Endodermal cell (in vitro differentiated cells): ENCODE data around the gene PIK3R2. TPM values are rescaled to one million over a fixed set of nuclear protein-coding genes. Genes with fewer than 3 reads are reported as not detected.

Experiments
- DNase-seq: peaks from one replicate; pipeline ENCODE4 v3.0.0-alpha.2; 2017
- H3K27ac ChIP-seq: 2 replicates; pipeline ENCODE4 v1.5.1; 2013; ENCODE audit warnings: mild to moderate bottlenecking, low read depth, low read length, moderate library complexity
- H3K27me3 ChIP-seq: 2 replicates; pipeline ENCODE4 v1.6.1; 2013; ENCODE audit warnings: mild to moderate bottlenecking, low read length, moderate library complexity; ENCODE audit not compliant: insufficient read depth, control insufficient read depth, poor library complexity, severe bottlenecking
- H3K36me3 ChIP-seq: 2 replicates; pipeline ENCODE4 v1.7.0; 2013; ENCODE audit warnings: mild to moderate bottlenecking, low read length, moderate library complexity; ENCODE audit not compliant: control insufficient read depth, insufficient read depth
- H3K4me1 ChIP-seq: one replicate; pipeline ENCODE4 v1.7.0; 2013; ENCODE audit warnings: low read length; ENCODE audit not compliant: control insufficient read depth, insufficient read depth
- H3K4me3 ChIP-seq: 2 replicates; pipeline ENCODE4 v1.5.1; 2013; ENCODE audit warnings: mild to moderate bottlenecking, low read length, moderate library complexity
- H3K9ac ChIP-seq: 2 replicates; pipeline ENCODE4 v1.6.1; 2013; ENCODE audit warnings: mild to moderate bottlenecking, low read length, moderate library complexity; ENCODE audit not compliant: poor library complexity, severe bottlenecking; ENCODE audit errors: extremely low read depth
- H3K9me3 ChIP-seq: 2 replicates; pipeline ENCODE4 v1.6.1; 2013; ENCODE audit warnings: mild to moderate bottlenecking, low read length, moderate library complexity; ENCODE audit not compliant: control insufficient read depth
- H3K27ac Mint-ChIP-seq: 2 replicates; pipeline ENCODE4 v1.8.0; 2020; ENCODE audit warnings: mixed read lengths
- H3K27me3 Mint-ChIP-seq: 2 replicates; pipeline ENCODE4 v1.8.0; 2021; ENCODE audit warnings: mild to moderate bottlenecking, mixed read lengths; ENCODE audit not compliant: insufficient read depth
- H3K36me3 Mint-ChIP-seq: 2 replicates; pipeline ENCODE4 v1.8.0; 2020; ENCODE audit warnings: low read depth, mixed read lengths
- H3K4me1 Mint-ChIP-seq: 2 replicates; pipeline ENCODE4 v1.8.0; 2020; ENCODE audit warnings: mixed read lengths
- H3K4me3 Mint-ChIP-seq: 2 replicates; pipeline ENCODE4 v1.8.0; 2020; ENCODE audit warnings: mild to moderate bottlenecking, moderate library complexity, mixed read lengths
- H3K9me3 Mint-ChIP-seq: 2 replicates; pipeline ENCODE4 v1.8.0; 2020; ENCODE audit warnings: mild to moderate bottlenecking, mixed read lengths
- CTCF ChIP-seq: fragments of 200-600 bp; sonication (generic); conservative IDR thresholded peaks from 2 replicates; pipeline ENCODE4 v1.5.0; 2021; ENCODE audit warnings: antibody characterized with exemption, mild to moderate bottlenecking
- WGBS, 2 experiments: methylation state at CpG; one replicate each; pipeline versions ENCODE4 v1.1.5 to v1.1.7; 2013; ENCODE audit warnings: missing lambda C conversion rate in 2 of 2, mixed read lengths in 1 of 2; ENCODE audit not compliant: insufficient coverage in 1 of 2, insufficient read length in 1 of 2; 5-methylcytosine and 5-hydroxymethylcytosine counted together
- total RNA-seq, 2 donors: library from RNA; stranded (reverse); fragmentation: NEBNext Ultra II Directional in 1 of 2; extraction: Animal tissue kit (Norgen Biotek cat#: 25700) in 1 of 2; gene quantifications; 2 replicates in 1 of 2; 3 replicates in 1 of 2; pipeline ENCODE4 v1.2.1, GENCODE V29; 2021

Gene PIK3R2
- total RNA-seq, 2 donors from 2014 or later = 52.9 to 58.8 TPM

DNA sequence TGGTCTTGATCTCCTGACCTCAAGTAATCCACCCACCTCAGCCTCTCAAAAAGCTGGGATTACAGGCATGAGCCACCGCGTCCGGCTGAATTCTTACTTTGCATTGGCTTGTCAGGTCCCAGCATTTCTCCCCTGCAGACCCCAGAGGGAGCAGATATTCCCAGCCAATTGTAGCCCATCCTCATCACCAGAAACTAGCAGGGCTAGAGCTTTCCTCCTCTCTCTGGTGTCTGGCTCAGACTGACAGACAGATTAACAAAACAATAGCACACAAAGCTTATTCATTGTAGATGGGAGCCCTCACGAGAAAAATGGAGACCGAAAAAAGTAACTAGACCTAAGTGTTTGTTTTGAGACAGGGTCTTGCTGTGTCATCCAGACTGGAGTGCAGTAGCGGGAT lies 32.6 kb downstream of the PIK3R2 start:
- WGBS, 2 experiments = 40 to 61% methylated on average over 1 to 6 of the region's 6 CpGs
- Mint-ChIP-seq H3K36me3 (no peaks in the 10 kb centered on the region), H3K27ac (peak overlapping the region; percentile 57), H3K4me3 (no peak overlapping the region), H3K27me3 (no peaks in the 10 kb centered on the region), H3K4me1 (peaks cover 4% of the 10 kb centered on the region), H3K9me3 (no peaks in the 10 kb centered on the region)
- Histone ChIP-seq H3K9me3 (no peaks in the 10 kb centered on the region), H3K36me3 (no peaks in the 10 kb centered on the region), H3K4me1 (no peaks in the 10 kb centered on the region), H3K4me3 (no peak overlapping the region), H3K27me3 (no peaks in the 10 kb centered on the region), H3K9ac (no peak overlapping the region), H3K27ac (peak overlapping the region; percentile 30)
- peak; percentile 66 for DNase-seq
- no peak for TF ChIP-seq CTCF

DNA sequence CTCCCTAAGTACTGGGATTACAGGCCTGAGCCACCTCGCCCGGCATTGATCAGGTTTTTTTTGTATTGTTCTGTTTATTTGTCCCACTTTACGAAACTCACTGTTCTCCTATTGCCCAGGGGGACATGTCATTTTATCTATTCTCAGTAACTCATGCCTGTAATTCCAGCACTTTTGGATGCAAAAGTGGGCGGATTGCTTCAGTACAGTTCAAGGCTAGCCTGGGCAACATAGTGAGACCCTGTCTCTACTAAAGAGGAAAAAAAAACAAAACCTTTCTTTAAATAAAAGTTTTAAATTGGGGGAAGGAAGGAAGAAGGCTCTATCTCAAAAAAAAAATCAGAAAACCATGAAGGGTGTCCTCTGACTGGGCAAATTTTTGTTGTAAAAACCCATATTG lies 37.3 kb downstream of the PIK3R2 start:
- Histone ChIP-seq H3K4me1 (no peaks in the 10 kb centered on the region), H3K9me3 (no peaks in the 10 kb centered on the region), H3K27me3 (no peaks in the 10 kb centered on the region), H3K27ac (no peak overlapping the region), H3K36me3 (no peaks in the 10 kb centered on the region), H3K4me3 (no peak overlapping the region), H3K9ac (no peak overlapping the region)
- Mint-ChIP-seq H3K27ac (no peak overlapping the region), H3K36me3 (no peaks in the 10 kb centered on the region), H3K4me3 (no peak overlapping the region), H3K4me1 (peaks cover 14% of the 10 kb centered on the region), H3K27me3 (no peaks in the 10 kb centered on the region), H3K9me3 (no peaks in the 10 kb centered on the region)
- WGBS, 2 experiments = 92 to 100% methylated on average over 1 to 4 of the region's 4 CpGs
- no peak for TF ChIP-seq CTCF
- DNase-seq = no peak

- Mint-ChIP-seq H3K27ac (peak overlapping the region; percentile 92), H3K36me3 (peaks cover 8% of the 10 kb centered on the region), H3K4me3 (peak overlapping the region; percentile 82), H3K4me1 (peaks cover 10% of the 10 kb centered on the region), H3K27me3 (no peaks in the 10 kb centered on the region), H3K9me3 (no peaks in the 10 kb centered on the region)
- H3K4me3 ChIP-seq = no peak overlapping the region
- 88 to 96% methylated on average over 3 to 5 of the region's 5 CpGs for WGBS, 2 experiments
- H3K9ac ChIP-seq = no peak overlapping the region
- H3K36me3 ChIP-seq = peaks cover 8% of the 10 kb centered on the region
- no peak for TF ChIP-seq CTCF
- H3K27me3 ChIP-seq = no peaks in the 10 kb centered on the region
- no peaks in the 10 kb centered on the region for H3K4me1 ChIP-seq
- no peaks in the 10 kb centered on the region for H3K9me3 ChIP-seq
- H3K27ac ChIP-seq = no peak overlapping the region
- no peak for DNase-seq
Measured at GRCh38 chr19:18191640-18192062, 38.7 kb downstream of the PIK3R2 start.
